Forelimb muscle (tissue), 1 donor: ENCODE measurements around the gene EPB41L1. TPM values are rescaled to one million over a fixed set of nuclear protein-coding genes. Genes with fewer than 3 reads are reported as not detected.

Experiments used
- DNase-seq: peaks from one replicate; pipeline ENCODE4 v3.0.0-alpha.2; 2013; ENCODE audit warnings: low read depth
- polyA plus RNA-seq: library from polyadenylated mRNA; unstranded; fragments of 120-200 nt; gene quantifications from one replicate; pipeline ENCODE4 v1.2.1, GENCODE V29; 2013; ENCODE audit not compliant: insufficient read length

EPB41L1 gene
- polyA plus RNA-seq, 1 donor: 23.0 TPM

DNA sequence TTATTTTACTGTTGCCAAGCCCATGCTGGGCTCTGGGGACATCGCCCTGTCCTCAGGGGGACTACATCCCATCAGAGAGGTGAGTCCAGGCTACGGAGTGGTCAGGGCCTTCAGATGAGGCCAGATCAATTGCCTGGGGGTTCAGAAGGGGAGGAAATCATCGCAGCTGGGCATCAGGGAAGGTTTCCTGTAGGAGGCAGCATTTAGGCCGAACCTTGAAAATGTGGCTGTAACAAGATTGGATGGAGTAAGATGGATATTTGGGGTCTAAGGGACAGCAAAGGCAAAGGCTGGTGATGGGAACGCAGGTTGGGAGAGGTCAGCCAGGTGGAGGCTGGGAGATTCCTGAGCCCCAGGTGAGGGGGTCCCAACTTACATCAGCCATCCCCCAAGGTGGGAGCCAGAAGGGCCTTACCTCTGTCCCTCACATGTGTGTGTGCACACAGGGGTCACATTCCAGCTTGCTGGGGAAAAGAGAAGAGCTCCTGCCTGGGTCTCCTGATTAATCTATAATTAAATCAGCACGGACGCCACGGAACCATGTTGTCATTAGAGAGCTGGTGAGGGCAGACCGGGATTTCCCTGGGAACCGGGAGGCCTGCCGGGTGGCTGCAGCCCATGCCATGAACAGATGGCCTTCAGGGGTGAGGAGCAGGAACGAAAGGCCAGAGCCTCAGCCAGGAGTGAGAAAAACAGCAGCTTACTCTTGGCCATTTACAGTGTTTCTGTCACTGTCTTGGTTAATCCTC is 121.1 kb downstream of the EPB41L1 start:
- DNase-seq: no peak

DNA sequence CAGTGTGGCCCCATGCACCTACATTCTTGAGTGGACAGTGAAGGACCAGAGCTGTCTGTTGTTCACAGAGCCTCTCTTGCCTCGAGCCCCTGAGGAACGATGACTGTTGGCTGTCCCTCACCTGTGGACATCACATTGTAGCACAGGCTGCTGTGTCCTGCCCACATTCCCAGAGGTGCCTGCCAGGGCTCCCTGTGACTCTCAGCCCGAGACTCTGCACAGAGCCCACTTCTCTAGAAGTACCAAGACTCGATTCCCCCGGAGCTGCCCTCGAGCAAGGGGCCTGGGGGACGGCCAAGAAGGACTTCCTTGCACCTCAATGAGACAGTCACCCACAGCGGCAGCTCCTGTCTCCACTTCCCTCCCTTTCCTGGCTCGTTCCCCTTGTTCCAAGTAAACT is 123.0 kb downstream of the EPB41L1 start:
- DNase-seq: no peak

DNA sequence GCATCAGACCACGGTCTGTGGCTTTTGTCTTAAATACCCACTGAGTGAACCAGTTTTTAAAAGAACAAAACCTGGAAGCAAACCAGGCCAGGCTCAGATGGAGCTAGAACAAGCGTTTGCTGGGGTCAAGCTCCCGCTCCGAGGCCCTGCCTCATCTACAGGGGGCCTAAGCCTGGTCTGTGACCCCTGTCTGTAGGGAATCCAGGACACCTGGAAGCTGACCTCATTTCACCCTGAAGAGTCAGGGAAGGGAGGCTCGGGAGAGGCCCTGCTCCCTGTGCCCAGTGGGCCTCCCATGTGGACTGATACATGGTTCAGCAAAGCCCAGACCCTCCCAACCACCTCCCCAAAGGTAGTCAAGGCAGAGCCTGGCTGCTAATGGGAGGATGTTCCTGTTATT is 124.8 kb downstream of the EPB41L1 start:
- no peak for DNase-seq

DNA sequence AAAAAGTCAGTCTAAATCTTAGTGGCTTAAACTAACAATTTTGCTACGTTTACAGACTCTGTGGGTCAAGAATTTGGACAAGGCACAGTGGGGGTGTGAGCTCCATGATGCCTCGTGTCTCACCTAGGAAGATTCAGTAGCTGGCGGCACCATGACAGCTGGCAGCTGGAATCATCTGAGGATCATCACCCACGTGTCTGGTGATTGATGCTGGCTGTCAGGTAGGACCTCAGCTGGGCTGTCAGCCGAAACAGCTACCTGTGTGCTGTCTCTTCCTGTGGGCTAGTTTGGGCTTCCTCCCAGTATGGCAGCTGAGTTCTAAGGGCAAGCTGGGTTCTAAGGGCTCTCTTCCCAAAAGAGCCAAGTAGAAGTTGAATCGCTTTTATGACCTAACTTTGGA is 125.2 kb downstream of the EPB41L1 start:
- DNase-seq: no peak

DNA sequence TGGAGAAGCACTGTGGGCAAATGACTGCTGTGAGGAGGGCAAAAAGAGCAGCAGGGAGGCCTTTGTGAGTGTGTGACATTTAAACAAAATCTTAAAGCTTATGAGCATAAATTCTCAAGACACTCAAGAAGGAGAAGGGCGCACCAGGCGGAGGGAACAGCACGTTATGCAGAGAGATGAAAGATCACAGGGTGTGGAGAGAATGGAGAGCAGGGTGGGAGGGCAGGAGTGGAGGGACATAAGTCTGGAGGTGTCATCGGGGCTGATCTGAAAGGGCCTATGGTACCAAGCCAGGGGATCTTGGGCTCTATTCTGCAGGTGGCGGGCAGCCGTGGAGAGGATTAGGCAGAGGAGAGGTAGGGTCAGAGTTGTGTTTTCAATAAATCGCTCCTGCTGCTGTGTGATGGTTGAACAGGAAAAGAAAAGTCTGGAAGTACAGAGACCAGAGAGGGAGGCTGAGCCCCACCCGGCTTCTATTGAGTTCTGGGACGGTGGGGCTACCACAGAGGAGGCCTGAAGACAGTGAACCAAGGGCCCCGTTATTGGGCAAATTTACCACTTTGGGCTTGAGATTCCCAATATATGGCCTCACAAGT is 127.3 kb downstream of the EPB41L1 start:
- no peak for DNase-seq

Other genes starting within 250 kb of the EPB41L1 start
- 24.4 TPM for gene SCAND1, start 200.2 kb upstream of the EPB41L1 start, polyA plus RNA-seq
- 0.51 TPM for gene CNBD2, start 186.2 kb upstream of the EPB41L1 start, polyA plus RNA-seq
- gene AAR2, start 81.7 kb downstream of the EPB41L1 start, polyA plus RNA-seq: 26.2 TPM
- 49.4 TPM for gene DLGAP4, start 151.6 kb downstream of the EPB41L1 start, polyA plus RNA-seq